Stimulated activated CD4-positive, alpha-beta T cell treated with anti-CD3 and anti-CD28 coated beads, TNF-alpha, amount 100 ng/mL, for 4 hours (primary cell): ENCODE measurements around the gene ZNF837.
"Not testable (repeated sequence)": the region's sequence is repeated elsewhere in the genome, so short reads cannot be mapped to it uniquely, and the experiment has no call there.

Experiments
- DNase-seq, 3 experiments: peaks; one replicate each; pipeline ENCODE4 v3.0.0-alpha.2; 2020; ENCODE audit warnings: low read depth in 3 of 3

Gene ZNF837

GRCh38 chr19:58380662-58381459 lies at the start of gene ZNF837:
Gene ZNF837, minus strand, starts transcription at chr19:58381030. Its CDS starts 11,698 bp downstream, at chr19:58369332.
- DNase-seq = peak; percentile 92 to 94 (median 92)

- DNase-seq = no peak
These were observed 48.9 kb upstream of the ZNF837 start for GRCh38 chr19:58429745-58430144.

GRCh38 chr19:58428617-58429016 lies 47.8 kb upstream of the ZNF837 start:
- DNase-seq = no peak

- DNase-seq = no peak
These were observed 36.2 kb upstream of the ZNF837 start for GRCh38 chr19:58417071-58417470.

- DNase-seq = no peak
These were observed 35.8 kb upstream of the ZNF837 start for GRCh38 chr19:58416604-58417003.

- no peak for DNase-seq
These were observed 28.4 kb upstream of the ZNF837 start for GRCh38 chr19:58409010-58409790.

GRCh38 chr19:58408152-58409009 lies 27.6 kb upstream of the ZNF837 start, which contains the start of gene ZNF584:
Gene ZNF584, plus strand, starts transcription at chr19:58408649. Its CDS starts 499 bp downstream, at chr19:58409148.
- peak; percentile 90 to 92 (median 90) for DNase-seq

GRCh38 chr19:58407658-58408151 lies 26.9 kb upstream of the ZNF837 start:
- DNase-seq = no peak

GRCh38 chr19:58406818-58407657 lies 26.2 kb upstream of the ZNF837 start:
- no peak for DNase-seq

- not testable (repeated sequence) for DNase-seq
These were observed 23.2 kb upstream of the ZNF837 start for GRCh38 chr19:58403920-58404478.

GRCh38 chr19:58401840-58402421 lies 21.1 kb upstream of the ZNF837 start:
- DNase-seq = no peak

- peak; percentile 98 to 99 (median 98) for DNase-seq
These were observed 20.3 kb upstream of the ZNF837 start for GRCh38 chr19:58400916-58401839.

GRCh38 chr19:58400316-58400915 lies 19.6 kb upstream of the ZNF837 start:
- DNase-seq = no peak

GRCh38 chr19:58399903-58400302 lies 19.1 kb upstream of the ZNF837 start:
- DNase-seq = no peak

- DNase-seq = no peak
These were observed 17.7 kb upstream of the ZNF837 start for GRCh38 chr19:58398545-58398944.

- DNase-seq = no peak
These were observed 17.3 kb upstream of the ZNF837 start for GRCh38 chr19:58398087-58398486.

- DNase-seq = no peak
These were observed 16.8 kb upstream of the ZNF837 start for GRCh38 chr19:58397533-58398037.
